K562 (cell line): ENCODE results near the gene MYH3. TPM values are rescaled to one million over a fixed set of nuclear protein-coding genes. Genes with fewer than 3 reads are reported as not detected.

Experiments
- ATAC-seq: fragments of 200-7000 bp; cut with Tn5 transposase; 3 replicates; pipeline ENCODE4 v1.9.1; 2020; ENCODE audit warnings: moderate library complexity
- BruUV-seq: library from RNA; stranded (reverse); fragments of 400-500 nt; replicated peaks from 2 replicates; lab custom pipeline; 2021; lab: Mats Ljungman, UMichigan
- CTCF ChIA-PET: fragments of 300-600 bp; formaldehyde crosslinking; extraction: SDS; loops from one replicate; lab custom pipeline; 2021; ENCODE audit warnings: low intra/inter-chr PET ratio; lab: Yijun Ruan, JAX
- POLR2A ChIA-PET: fragments of 300-600, 350-650 bp; sonication (Branson Sonifier 250); formaldehyde crosslinking; extraction: SDS; loops from one replicate; lab custom pipeline; 2021; ENCODE audit warnings: antibody characterized with exemption, inconsistent platforms; lab: Yijun Ruan, JAX
- DNase-seq, 4 experiments: peaks; one replicate each; pipeline versions ENCODE4 v3.0.0 to v3.0.0-alpha.2; 2011 to 2018; ENCODE audit warnings: low spot score in 3 of 4, mixed read lengths in 3 of 4; ENCODE audit errors: extremely low read depth in 1 of 4
- FAIRE-seq: peaks from 2 replicates; lab custom pipeline; 2011; peaks lifted over from hg19 to GRCh38; lab: Jason Lieb, UNC
- H2AFZ ChIP-seq: 2 replicates; pipeline ENCODE4 v1.6.0; 2011; ENCODE audit warnings: low read depth, low read length, control low read depth, inconsistent platforms
- H3K27ac ChIP-seq: fragments of 200-600 bp; 3 replicates; pipeline ENCODE4 v1.8.0; 2011; ENCODE audit warnings: low read depth, mild to moderate bottlenecking, control low read depth, inconsistent platforms, low read length, moderate library complexity, mixed read lengths; ENCODE audit errors: extremely low read depth
- H3K27me3 ChIP-seq, 2 experiments: fragments of 300-600 bp in 1 of 2; 2 replicates in 1 of 2; 3 replicates in 1 of 2; pipeline versions ENCODE4 v1.6.0 to v1.8.0; 2011; ENCODE audit warnings: inconsistent platforms in 2 of 2, low read length in 2 of 2, mild to moderate bottlenecking in 1 of 2, mixed read lengths in 1 of 2, moderate library complexity in 1 of 2; ENCODE audit not compliant: control insufficient read depth in 2 of 2, insufficient read depth in 2 of 2
- H3K36me3 ChIP-seq: fragments of 300-600 bp; 3 replicates; pipeline ENCODE4 v1.8.0; 2011; ENCODE audit warnings: mild to moderate bottlenecking, low read length, inconsistent platforms; ENCODE audit not compliant: control insufficient read depth, insufficient read depth
- H3K4me1 ChIP-seq, 2 experiments: fragments of 200-600 bp in 1 of 2; replicated peaks in 1 of 2; 2 replicates in 1 of 2; 3 replicates in 1 of 2; pipeline versions ENCODE4 v1.5.1 to v1.8.0; 2011; ENCODE audit warnings: inconsistent platforms in 2 of 2, low read length in 2 of 2, mild to moderate bottlenecking in 1 of 2, mixed read lengths in 1 of 2, moderate library complexity in 1 of 2; ENCODE audit not compliant: control insufficient read depth in 2 of 2, insufficient read depth in 2 of 2
- H3K4me2 ChIP-seq: 2 replicates; pipeline ENCODE4 v1.6.1; 2011; ENCODE audit warnings: low read length, control low read depth, inconsistent platforms, mixed read lengths; ENCODE audit not compliant: insufficient read depth
- H3K4me3 ChIP-seq: fragments of 200-600 bp; sonication (generic), shearing (Covaris generic); 2 replicates; pipeline ENCODE4 v1.5.1; 2016; ENCODE audit warnings: control low read depth, inconsistent platforms
- H3K79me2 ChIP-seq: fragments of 200-600 bp; 3 replicates; pipeline ENCODE4 v1.8.0; 2011; ENCODE audit warnings: low read length, inconsistent platforms; ENCODE audit not compliant: control insufficient read depth, insufficient read depth
- H3K9ac ChIP-seq, 2 experiments: 2 replicates each; pipeline versions ENCODE4 v1.6.0 to v1.6.1; 2011; ENCODE audit warnings: low read depth in 2 of 2, low read length in 2 of 2, control low read depth in 1 of 2, inconsistent platforms in 1 of 2, mild to moderate bottlenecking in 1 of 2, mixed read lengths in 1 of 2; ENCODE audit not compliant: insufficient read depth in 1 of 2
- H3K9me1 ChIP-seq: one replicate; pipeline ENCODE4 v1.6.0; 2011; ENCODE audit warnings: inconsistent platforms, mild to moderate bottlenecking, low read length, moderate library complexity; ENCODE audit not compliant: control insufficient read depth, insufficient read depth
- H3K9me3 ChIP-seq: replicated peaks from 2 replicates; pipeline ENCODE4 v1.5.1; 2011; ENCODE audit warnings: low read depth, low read length, inconsistent platforms; ENCODE audit not compliant: control insufficient read depth, insufficient read depth
- H4K20me1 ChIP-seq: replicated peaks from 2 replicates; pipeline ENCODE4 v1.6.1; 2011; ENCODE audit warnings: low read length, inconsistent platforms, mixed read lengths; ENCODE audit not compliant: control insufficient read depth, insufficient read depth
- KAT7 ChIP-seq: sonication (generic); formaldehyde crosslinking; IDR thresholded peaks from 2 replicates; pipeline ENCODE4 v1.8.0; 2022; ENCODE audit warnings: missing genetic modification reagents, mild to moderate bottlenecking, borderline replicate concordance
- MAZ ChIP-seq, 2 experiments: fragments of 450-650 bp in 1 of 2; sonication (generic) in 1 of 2; formaldehyde crosslinking; IDR thresholded peaks in 1 of 2; conservative IDR thresholded peaks in 1 of 2; 2 replicates each; pipeline versions ENCODE4 v1.4.0 to v1.5.0; 2020; ENCODE audit warnings: mild to moderate bottlenecking in 1 of 2, missing genetic modification reagents in 1 of 2
- MTA3 ChIP-seq: fragments of 450-650 bp; formaldehyde crosslinking; IDR thresholded peaks from 2 replicates; pipeline ENCODE4 v1.6.1; 2017; ENCODE audit warnings: mild to moderate bottlenecking, borderline replicate concordance
- NFE2L1 ChIP-seq: fragments of 450-650 bp; IDR thresholded peaks from 2 replicates; pipeline ENCODE4 v1.6.1; 2016; ENCODE audit warnings: missing genetic modification characterization, low read depth, mild to moderate bottlenecking, missing compliant biosample characterization, moderate library complexity, borderline replicate concordance
- OTX1 ChIP-seq: fragments of 450-650 bp; formaldehyde crosslinking; IDR thresholded peaks from 2 replicates; pipeline ENCODE4 v1.4.0; 2022; ENCODE audit warnings: mild to moderate bottlenecking
- RFX1 ChIP-seq: fragments of 450-650 bp; IDR thresholded peaks from 2 replicates; pipeline ENCODE4 v1.6.1; 2016; ENCODE audit warnings: mild to moderate bottlenecking, moderate library complexity
- ZNF699 ChIP-seq: fragments of 250-450 bp; sonication (Bioruptor Pico); IDR thresholded peaks from 2 replicates; pipeline ENCODE4 v1.8.0; 2021; ENCODE audit warnings: mild to moderate bottlenecking, moderate library complexity; ENCODE audit not compliant: insufficient replicate concordance
- whole genome bisulfite sequencing: fragments of 100-300 bp; shearing (Covaris generic); methylation state at CpG from one replicate; pipeline ENCODE4 v1.1.6; 2016; ENCODE audit warnings: low coverage, mixed read lengths; ENCODE audit not compliant: insufficient coverage; ENCODE audit errors: missing lambda C conversion rate; 5-methylcytosine and 5-hydroxymethylcytosine counted together
- in situ Hi-C: fragments of 300-500 bp; cut with MboI; formaldehyde crosslinking; loops from 4 replicates; pipeline ENCODE4 v1.15.0; 2018; ENCODE audit warnings: inconsistent platforms, mixed read lengths
- intact Hi-C: fragments of 100-400 bp; cut with micrococcal nuclease; formaldehyde crosslinking; loops from 2 replicates; pipeline ENCODE4 v1.14.2; 2022
- polyA plus RNA-seq, 8 experiments: library from polyadenylated mRNA; depleted of rRNA in 4 of 8; stranded (reverse) in 5 of 8; unstranded in 3 of 8; fragments of >200 nt; fragmentation: Nextera tagmentation in 2 of 8; fragmentation: Illumina TruSeq in 1 of 8; extraction: Ambion mirVana in 2 of 8; extraction: Trizol in 1 of 8; gene quantifications; 2 replicates each; pipeline versions ENCODE4 v1.2.1 to v1.2.3, GENCODE V29; 2011 to 2014; ENCODE audit warnings: inconsistent platforms in 1 of 8, missing spikeins in 1 of 8
- total RNA-seq, 7 experiments: library from RNA; depleted of rRNA in 6 of 7; stranded (reverse); fragments of >200 nt in 6 of 7; fragmentation: Illumina TruSeq in 2 of 7; extraction: Trizol in 2 of 7; gene quantifications; 2 replicates each; pipeline versions ENCODE4 v1.2.1 to v1.2.3, GENCODE V29; 2011 to 2021; ENCODE audit warnings: low replicate concordance in 1 of 7
- TF ChIP-seq, protein P1 (sequence below), 2 experiments: fragments of 450-650 bp in 1 of 2; IDR thresholded peaks; 2 replicates each; pipeline ENCODE4 v1.6.1; 2011 to 2017; ENCODE audit warnings: low read depth in 2 of 2, antibody characterized with exemption in 1 of 2, borderline replicate concordance in 1 of 2, low read length in 1 of 2, mild to moderate bottlenecking in 1 of 2, mixed read lengths in 1 of 2; ENCODE audit not compliant: control insufficient read depth in 1 of 2

The MYH3 gene
- total and polyA plus RNA-seq, 9 of the 15 experiments (the other 6 are each of a cell fraction or from before 2014, with no cell fraction given): 0.24 to 0.75 (median 0.40) TPM; not detected in 1

GRCh38 chr17:10649602-10650001, 7.5 kb downstream of the MYH3 start:
- Histone ChIP-seq H3K27ac (no peak overlapping the region), H2AFZ (no peak overlapping the region), H3K4me2 (no peak overlapping the region), H3K4me1 (no peaks in the 10 kb centered on the region), H3K9ac (no peak overlapping the region), H3K79me2 (no peaks in the 10 kb centered on the region), H3K27me3 (peaks cover 0 to 10% of the 10 kb centered on the region in 2 experiments; a peak in 2 of 5 replicates), H4K20me1 (no peaks in the 10 kb centered on the region), H3K4me3 (no peak overlapping the region), H3K9me1 (no peaks in the 10 kb centered on the region), H3K36me3 (no peaks in the 10 kb centered on the region), H3K9me3 (no peaks in the 10 kb centered on the region)
- BruUV-seq: no TSS peak
- WGBS: 39% methylated on average over 4 of the region's 5 CpGs
- TF ChIP-seq RFX1: no peak
- TF ChIP-seq MAZ (CRISPR knock-in tag; conservative IDR thresholded peaks at IDR 0.05 in 1 of 2, IDR thresholded peaks at IDR 0.05 in 1 of 2): no peak
- TF ChIP-seq ZNF699: no peak
- TF ChIP-seq, protein P1, sequence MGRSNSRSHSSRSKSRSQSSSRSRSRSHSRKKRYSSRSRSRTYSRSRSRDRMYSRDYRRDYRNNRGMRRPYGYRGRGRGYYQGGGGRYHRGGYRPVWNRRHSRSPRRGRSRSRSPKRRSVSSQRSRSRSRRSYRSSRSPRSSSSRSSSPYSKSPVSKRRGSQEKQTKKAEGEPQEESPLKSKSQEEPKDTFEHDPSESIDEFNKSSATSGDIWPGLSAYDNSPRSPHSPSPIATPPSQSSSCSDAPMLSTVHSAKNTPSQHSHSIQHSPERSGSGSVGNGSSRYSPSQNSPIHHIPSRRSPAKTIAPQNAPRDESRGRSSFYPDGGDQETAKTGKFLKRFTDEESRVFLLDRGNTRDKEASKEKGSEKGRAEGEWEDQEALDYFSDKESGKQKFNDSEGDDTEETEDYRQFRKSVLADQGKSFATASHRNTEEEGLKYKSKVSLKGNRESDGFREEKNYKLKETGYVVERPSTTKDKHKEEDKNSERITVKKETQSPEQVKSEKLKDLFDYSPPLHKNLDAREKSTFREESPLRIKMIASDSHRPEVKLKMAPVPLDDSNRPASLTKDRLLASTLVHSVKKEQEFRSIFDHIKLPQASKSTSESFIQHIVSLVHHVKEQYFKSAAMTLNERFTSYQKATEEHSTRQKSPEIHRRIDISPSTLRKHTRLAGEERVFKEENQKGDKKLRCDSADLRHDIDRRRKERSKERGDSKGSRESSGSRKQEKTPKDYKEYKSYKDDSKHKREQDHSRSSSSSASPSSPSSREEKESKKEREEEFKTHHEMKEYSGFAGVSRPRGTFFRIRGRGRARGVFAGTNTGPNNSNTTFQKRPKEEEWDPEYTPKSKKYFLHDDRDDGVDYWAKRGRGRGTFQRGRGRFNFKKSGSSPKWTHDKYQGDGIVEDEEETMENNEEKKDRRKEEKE (IDR thresholded peaks at IDR 0.05; ENCODE audit: borderline replicate concordance in 1 of 2, control insufficient read depth in 1 of 2, low read depth in 2 of 2, low read length in 1 of 2): no peak
- no peak for TF ChIP-seq MTA3
- no peak for TF ChIP-seq KAT7 (CRISPR knock-in tag)
- no peak for TF ChIP-seq OTX1 (CRISPR knock-in tag)
- TF ChIP-seq NFE2L1: no peak
- DNase-seq: no peak
- CTCF ChIA-PET: interaction anchor here (0.7 kb wide), 1 partner anchor 31 kb away, joined by 3 read pairs; no protein-coding TSS in a partner anchor
- intact Hi-C loops (no loop called here), in situ Hi-C loops (loop anchor here (10.0 kb wide), 1 partner anchor 195 kb away; no protein-coding TSS in a partner anchor)
- no peak for FAIRE-seq
- POLR2A ChIA-PET: interaction anchor here (0.7 kb wide), 1 partner anchor 26 kb away, joined by 3 read pairs; no protein-coding TSS in a partner anchor
- no peak for ATAC-seq
